ENCODE measurements around the gene UBN2.
"Not testable (repeated sequence)": the region's sequence is repeated elsewhere in the genome, so short reads cannot be mapped to it uniquely, and the experiment has no call there.

The UBN2 gene

GRCh38 chr7:139218173-139218572, 12.9 kb upstream of the UBN2 start:
- TF ChIP-seq CTCF (IDR thresholded peaks at IDR 0.05; ENCODE audit: low read depth, low read length), result no peak
- TF ChIP-seq EZH2phosphoT487 (IDR thresholded peaks at IDR 0.05; ENCODE audit: low read depth), result no peak

GRCh38 chr7:139224219-139224618, 6.8 kb upstream of the UBN2 start:
- Histone ChIP-seq H3K4me2 (ENCODE audit: low read length) (no peak overlapping the region), H3K27ac (ENCODE audit: low read length) (no peak overlapping the region), H3K79me2 (ENCODE audit: low read length) (no peaks in the 10 kb centered on the region), H2AFZ (ENCODE audit: low read depth, low read length) (no peak overlapping the region), H3K4me1 (ENCODE audit: low read length) (no peaks in the 10 kb centered on the region), H3K27me3 (ENCODE audit: low read depth, low read length) (0 out of 2 replicates have a peak, but pooled peaks cover 5% of the 10 kb centered on the region), H3K9ac (ENCODE audit: low read length) (no peak overlapping the region), H4K20me1 (ENCODE audit: insufficient read depth, low read length) (no peaks in the 10 kb centered on the region), H3K4me3 (ENCODE audit: low read length) (no peak overlapping the region), H3K36me3 (replicated peaks; ENCODE audit: low read depth, low read length) (no peaks in the 10 kb centered on the region), H3K9me3 (ENCODE audit: insufficient read depth, low read length) (no peaks in the 10 kb centered on the region)
- TF ChIP-seq EZH2phosphoT487 (IDR thresholded peaks at IDR 0.05; ENCODE audit: low read depth) (no peak), CTCF (IDR thresholded peaks at IDR 0.05; ENCODE audit: low read depth, low read length) (no peak)

More at GRCh38 chr7:139218173-139218572, 12.9 kb upstream of the UBN2 start:
- Histone ChIP-seq H3K9me3 (ENCODE audit: insufficient read depth, low read length) (no peaks in the 10 kb centered on the region), H3K4me3 (ENCODE audit: low read length) (no peak overlapping the region), H3K27ac (ENCODE audit: low read length) (no peak overlapping the region), H3K4me1 (ENCODE audit: low read length) (no peaks in the 10 kb centered on the region), H3K4me2 (ENCODE audit: low read length) (no peak overlapping the region), H3K36me3 (replicated peaks; ENCODE audit: low read depth, low read length) (no peaks in the 10 kb centered on the region), H3K27me3 (ENCODE audit: low read depth, low read length) (no peaks in the 10 kb centered on the region), H3K79me2 (ENCODE audit: low read length) (no peaks in the 10 kb centered on the region), H4K20me1 (ENCODE audit: insufficient read depth, low read length) (no peaks in the 10 kb centered on the region), H3K9ac (ENCODE audit: low read length) (no peak overlapping the region), H2AFZ (ENCODE audit: low read depth, low read length) (no peak overlapping the region)

GRCh38 chr7:139224836-139225235, 6.2 kb upstream of the UBN2 start:
- H3K4me1 ChIP-seq (ENCODE audit: low read length); H4K20me1 ChIP-seq (ENCODE audit: insufficient read depth, low read length); H3K4me2 ChIP-seq (ENCODE audit: low read length); H3K79me2 ChIP-seq (ENCODE audit: low read length); H2AFZ ChIP-seq (ENCODE audit: low read depth, low read length); H3K9me3 ChIP-seq (ENCODE audit: insufficient read depth, low read length); H3K27ac ChIP-seq (ENCODE audit: low read length); H3K9ac ChIP-seq (ENCODE audit: low read length); H3K36me3 ChIP-seq (replicated peaks; ENCODE audit: low read depth, low read length); H3K4me3 ChIP-seq (ENCODE audit: low read length); H3K27me3 ChIP-seq (ENCODE audit: low read depth, low read length): not testable (repeated sequence)

GRCh38 chr7:139225286-139226157, 5.5 kb upstream of the UBN2 start:
- not testable (repeated sequence) for H3K27me3 ChIP-seq (ENCODE audit: low read depth, low read length); H2AFZ ChIP-seq (ENCODE audit: low read depth, low read length); H4K20me1 ChIP-seq (ENCODE audit: insufficient read depth, low read length); H3K27ac ChIP-seq (ENCODE audit: low read length); H3K9ac ChIP-seq (ENCODE audit: low read length); H3K4me3 ChIP-seq (ENCODE audit: low read length); H3K9me3 ChIP-seq (ENCODE audit: insufficient read depth, low read length); H3K36me3 ChIP-seq (replicated peaks; ENCODE audit: low read depth, low read length); H3K79me2 ChIP-seq (ENCODE audit: low read length); H3K4me2 ChIP-seq (ENCODE audit: low read length); H3K4me1 ChIP-seq (ENCODE audit: low read length)

- not testable (repeated sequence) for H3K36me3 ChIP-seq (replicated peaks; ENCODE audit: low read depth, low read length); H3K4me1 ChIP-seq (ENCODE audit: low read length); H4K20me1 ChIP-seq (ENCODE audit: insufficient read depth, low read length); H3K27ac ChIP-seq (ENCODE audit: low read length); H2AFZ ChIP-seq (ENCODE audit: low read depth, low read length); H3K27me3 ChIP-seq (ENCODE audit: low read depth, low read length); H3K79me2 ChIP-seq (ENCODE audit: low read length); H3K4me2 ChIP-seq (ENCODE audit: low read length); H3K9ac ChIP-seq (ENCODE audit: low read length); H3K9me3 ChIP-seq (ENCODE audit: insufficient read depth, low read length); H3K4me3 ChIP-seq (ENCODE audit: low read length)
These were observed 4.9 kb upstream of the UBN2 start for GRCh38 chr7:139226158-139226515.

- H3K27ac ChIP-seq (ENCODE audit: low read length); H3K9me3 ChIP-seq (ENCODE audit: insufficient read depth, low read length); H3K36me3 ChIP-seq (replicated peaks; ENCODE audit: low read depth, low read length); H3K4me1 ChIP-seq (ENCODE audit: low read length); H3K9ac ChIP-seq (ENCODE audit: low read length); H3K4me3 ChIP-seq (ENCODE audit: low read length); H4K20me1 ChIP-seq (ENCODE audit: insufficient read depth, low read length); H3K27me3 ChIP-seq (ENCODE audit: low read depth, low read length); H2AFZ ChIP-seq (ENCODE audit: low read depth, low read length); H3K4me2 ChIP-seq (ENCODE audit: low read length); H3K79me2 ChIP-seq (ENCODE audit: low read length): not testable (repeated sequence)
These were observed 4.0 kb upstream of the UBN2 start for GRCh38 chr7:139226988-139227488.

All from OCI-LY3 (cell line).